GM18526 (cell line): ENCODE results near the gene EDN1.

ENCODE experiments used
- POLR2A ChIP-seq: IDR thresholded peaks from 3 replicates; pipeline ENCODE4 v1.6.1; 2011; ENCODE audit not compliant: insufficient read length; ENCODE audit errors: extremely low read depth

Gene EDN1

GRCh38 chr6:12288211-12288618 is 1.9 kb upstream of the EDN1 start:
- TF ChIP-seq POLR2A: no peak

GRCh38 chr6:12288914-12289313 is 1.2 kb upstream of the EDN1 start:
- TF ChIP-seq POLR2A: no peak

GRCh38 chr6:12289365-12289919 is 719 bp upstream of the EDN1 start:
- no peak for TF ChIP-seq POLR2A

GRCh38 chr6:12291071-12291838 is 1.1 kb downstream of the EDN1 start:
- no peak for TF ChIP-seq POLR2A

- no peak for TF ChIP-seq POLR2A
Measured at GRCh38 chr6:12291839-12292604, 1.9 kb downstream of the EDN1 start.

GRCh38 chr6:12293235-12293930 is 3.2 kb downstream of the EDN1 start:
- TF ChIP-seq POLR2A: no peak

- no peak for TF ChIP-seq POLR2A
Measured at GRCh38 chr6:12293931-12294807, 4.0 kb downstream of the EDN1 start.

GRCh38 chr6:12294851-12295536 is 4.8 kb downstream of the EDN1 start:
- no peak for TF ChIP-seq POLR2A

- no peak for TF ChIP-seq POLR2A
Measured at GRCh38 chr6:12295558-12296254, 5.5 kb downstream of the EDN1 start.

GRCh38 chr6:12296255-12296573 is 6.1 kb downstream of the EDN1 start:
- TF ChIP-seq POLR2A: no peak

- no peak for TF ChIP-seq POLR2A
Measured at GRCh38 chr6:12296604-12297003, 6.4 kb downstream of the EDN1 start.

GRCh38 chr6:12297363-12298016 is 7.3 kb downstream of the EDN1 start:
- TF ChIP-seq POLR2A: no peak

- no peak for TF ChIP-seq POLR2A
Measured at GRCh38 chr6:12298017-12298978, 8.1 kb downstream of the EDN1 start.
